Measurements from ENCODE around the gene RADIL. TPM values are rescaled to one million over a fixed set of nuclear protein-coding genes. Genes with fewer than 3 reads are reported as not detected.

RADIL gene
- total RNA-seq, 2 donors from 2014 or later: 0.08 to 0.56 TPM

GRCh38 chr7:4834601-4835397 is 48.7 kb downstream of the RADIL start:
- Mint-ChIP-seq H3K4me3 (no peak overlapping the region), H3K4me1 (no peaks in the 10 kb centered on the region), H3K27me3 (peaks cover 4% of the 10 kb centered on the region), H3K36me3 (ENCODE audit: low read depth) (no peaks in the 10 kb centered on the region), H3K9me3 (no peaks in the 10 kb centered on the region), H3K27ac (no peak overlapping the region)
- ATAC-seq (replicated peaks): no peak

- H3K4me1 Mint-ChIP-seq: no peaks in the 10 kb centered on the region
- H3K9me3 Mint-ChIP-seq: no peaks in the 10 kb centered on the region
Measured at GRCh38 chr7:4833691-4834600, 49.6 kb downstream of the RADIL start.

DNA sequence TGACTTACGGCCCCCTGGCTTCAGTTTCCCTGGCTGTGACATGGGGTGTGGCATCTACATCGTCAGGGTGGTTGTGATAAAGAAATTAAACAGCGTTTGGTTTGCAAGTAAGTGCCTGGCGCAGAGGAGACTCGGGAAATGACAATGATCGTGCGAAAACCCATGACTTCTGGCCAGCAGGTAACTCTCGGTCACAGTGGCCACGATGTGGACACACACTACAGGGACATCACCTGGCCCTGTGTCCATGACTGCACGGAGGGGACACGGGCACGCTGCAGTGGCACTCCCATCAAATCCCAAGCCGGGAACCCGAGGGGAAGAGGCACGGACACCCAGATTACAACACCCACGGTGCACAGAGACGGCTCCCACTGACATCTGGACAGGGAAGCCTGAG is 50.3 kb downstream of the RADIL start:
- ATAC-seq (replicated peaks): no peak
- H3K4me1 Mint-ChIP-seq: no peaks in the 10 kb centered on the region
- H3K27ac Mint-ChIP-seq: no peak overlapping the region
- H3K4me3 Mint-ChIP-seq: no peak overlapping the region
- H3K36me3 Mint-ChIP-seq (ENCODE audit: low read depth): no peaks in the 10 kb centered on the region
- peaks cover 4% of the 10 kb centered on the region for H3K27me3 Mint-ChIP-seq
- H3K9me3 Mint-ChIP-seq: no peaks in the 10 kb centered on the region

More at GRCh38 chr7:4833691-4834600, 49.6 kb downstream of the RADIL start:
- Mint-ChIP-seq H3K27me3 (peaks cover 4% of the 10 kb centered on the region), H3K36me3 (ENCODE audit: low read depth) (no peaks in the 10 kb centered on the region), H3K27ac (no peak overlapping the region), H3K4me3 (no peak overlapping the region)
- ATAC-seq (replicated peaks): no peak

GRCh38 chr7:4832711-4833110 is 50.8 kb downstream of the RADIL start:
- H3K4me3 Mint-ChIP-seq: no peak overlapping the region
- no peak for ATAC-seq (replicated peaks)
- no peaks in the 10 kb centered on the region for H3K9me3 Mint-ChIP-seq
- no peak overlapping the region for H3K27ac Mint-ChIP-seq
- H3K36me3 Mint-ChIP-seq (ENCODE audit: low read depth): no peaks in the 10 kb centered on the region
- H3K4me1 Mint-ChIP-seq: no peaks in the 10 kb centered on the region
- H3K27me3 Mint-ChIP-seq: peaks cover 4% of the 10 kb centered on the region

- Mint-ChIP-seq H3K4me3 (no peak overlapping the region), H3K9me3 (no peaks in the 10 kb centered on the region), H3K27me3 (no peaks in the 10 kb centered on the region)
Measured at GRCh38 chr7:4831723-4832495, 51.6 kb downstream of the RADIL start.

GRCh38 chr7:4830176-4830575 is 53.3 kb downstream of the RADIL start:
- H3K4me1 Mint-ChIP-seq: no peaks in the 10 kb centered on the region
- peak; percentile 72 for ATAC-seq (replicated peaks)
- no peak overlapping the region for H3K4me3 Mint-ChIP-seq
- no peak overlapping the region for H3K27ac Mint-ChIP-seq
- no peaks in the 10 kb centered on the region for H3K9me3 Mint-ChIP-seq
- H3K36me3 Mint-ChIP-seq (ENCODE audit: low read depth): no peaks in the 10 kb centered on the region
- H3K27me3 Mint-ChIP-seq: no peaks in the 10 kb centered on the region

More at GRCh38 chr7:4831723-4832495, 51.6 kb downstream of the RADIL start:
- Mint-ChIP-seq H3K27ac (no peak overlapping the region), H3K4me1 (no peaks in the 10 kb centered on the region), H3K36me3 (ENCODE audit: low read depth) (no peaks in the 10 kb centered on the region)
- no peak for ATAC-seq (replicated peaks)

GRCh38 chr7:4828720-4829383 is 54.7 kb downstream of the RADIL start:
- Mint-ChIP-seq H3K36me3 (ENCODE audit: low read depth) (no peaks in the 10 kb centered on the region), H3K27me3 (no peaks in the 10 kb centered on the region), H3K4me1 (no peaks in the 10 kb centered on the region), H3K27ac (no peak overlapping the region), H3K4me3 (no peak overlapping the region), H3K9me3 (no peaks in the 10 kb centered on the region)
- ATAC-seq (replicated peaks): no peak

DNA sequence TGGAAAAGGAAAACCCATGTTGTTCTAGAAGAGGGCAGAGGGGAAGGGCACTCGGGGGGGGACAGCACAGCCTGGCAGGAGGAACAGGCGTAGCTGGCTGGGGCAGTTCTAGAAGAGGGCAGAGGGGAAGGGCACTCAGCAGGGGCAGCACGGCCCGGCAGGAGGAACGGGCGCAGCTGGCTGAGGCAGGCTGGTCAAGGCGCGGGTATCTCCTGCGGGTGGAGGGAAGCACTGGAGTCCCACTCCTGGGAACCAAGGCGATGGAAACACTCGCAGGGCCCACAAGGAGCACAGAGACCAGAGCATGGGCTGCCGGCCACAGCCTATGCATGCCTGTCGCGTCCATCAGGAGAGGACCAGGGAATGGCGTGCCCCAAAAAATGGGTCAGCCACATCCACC is 58.4 kb downstream of the RADIL start:
- peaks cover 6% of the 10 kb centered on the region for H3K27me3 Mint-ChIP-seq
- ATAC-seq (replicated peaks): no peak
- H3K4me3 Mint-ChIP-seq: no peak overlapping the region
- no peaks in the 10 kb centered on the region for H3K4me1 Mint-ChIP-seq
- no peaks in the 10 kb centered on the region for H3K9me3 Mint-ChIP-seq
- H3K27ac Mint-ChIP-seq: no peak overlapping the region
- no peaks in the 10 kb centered on the region for H3K36me3 Mint-ChIP-seq (ENCODE audit: low read depth)

DNA sequence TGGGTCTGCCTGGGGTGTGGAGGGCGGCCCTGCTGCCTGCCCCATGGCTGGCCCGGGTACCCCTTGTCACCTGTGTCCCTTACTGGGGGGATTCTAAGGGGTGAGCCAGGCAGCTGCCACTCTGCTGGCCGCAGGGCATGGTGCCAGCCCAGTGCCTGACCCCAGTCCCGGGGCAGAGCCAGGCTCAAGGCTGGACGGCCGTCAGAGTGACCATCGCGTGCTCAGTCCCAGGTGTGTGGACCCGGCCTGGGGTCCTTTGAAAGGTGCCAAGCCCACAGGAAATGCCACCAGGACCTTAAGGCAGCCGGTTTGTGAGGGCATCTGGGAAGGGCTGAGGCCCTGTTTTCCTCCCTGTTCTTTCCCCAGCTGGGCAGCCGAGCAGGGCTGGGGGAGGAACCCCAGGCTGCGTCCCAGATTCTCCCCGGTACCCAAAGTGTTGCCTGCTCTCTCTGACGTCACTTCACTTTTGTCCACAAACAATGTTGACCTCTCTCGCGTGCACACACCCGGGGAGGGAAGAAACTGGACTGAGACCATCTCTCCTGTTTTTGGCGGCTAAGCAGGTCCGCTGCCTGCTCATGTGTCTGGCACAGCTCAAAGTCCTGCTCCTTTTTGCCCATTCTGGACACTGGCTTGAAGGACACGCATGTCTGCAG is 59.3 kb downstream of the RADIL start:
- Mint-ChIP-seq H3K9me3 (no peaks in the 10 kb centered on the region), H3K4me3 (no peak overlapping the region), H3K27me3 (peaks cover 6% of the 10 kb centered on the region), H3K4me1 (no peaks in the 10 kb centered on the region), H3K27ac (no peak overlapping the region), H3K36me3 (ENCODE audit: low read depth) (no peaks in the 10 kb centered on the region)
- ATAC-seq (replicated peaks): no peak

GRCh38 chr7:4823441-4824119 is 59.9 kb downstream of the RADIL start:
- ATAC-seq (replicated peaks): no peak
- Mint-ChIP-seq H3K27ac (no peak overlapping the region), H3K27me3 (peaks cover 6% of the 10 kb centered on the region), H3K4me3 (no peak overlapping the region), H3K4me1 (no peaks in the 10 kb centered on the region), H3K9me3 (no peaks in the 10 kb centered on the region), H3K36me3 (ENCODE audit: low read depth) (no peaks in the 10 kb centered on the region)

DNA sequence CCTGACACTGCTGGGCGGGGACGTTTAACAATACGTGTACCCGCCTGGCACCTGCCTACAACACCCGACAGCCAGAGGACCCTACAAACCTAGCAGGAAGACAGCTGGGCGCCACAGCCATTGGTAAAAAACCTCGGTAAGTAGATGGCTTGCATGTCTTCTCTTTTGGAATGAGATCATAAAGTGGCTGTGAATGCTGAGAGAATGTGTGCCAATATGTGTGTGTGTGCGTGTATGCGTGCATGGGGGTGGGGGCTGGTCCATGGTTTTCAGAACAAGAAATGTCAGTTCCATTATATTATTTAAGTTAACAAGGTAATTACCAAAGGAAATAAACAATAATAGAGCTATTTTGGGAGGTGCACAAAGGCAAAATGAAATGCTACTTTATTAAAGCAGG is 60.8 kb downstream of the RADIL start:
- H3K9me3 Mint-ChIP-seq: no peaks in the 10 kb centered on the region
- H3K27me3 Mint-ChIP-seq: peaks cover 6% of the 10 kb centered on the region
- no peaks in the 10 kb centered on the region for H3K4me1 Mint-ChIP-seq
- H3K4me3 Mint-ChIP-seq: no peak overlapping the region
- no peak overlapping the region for H3K27ac Mint-ChIP-seq
- H3K36me3 Mint-ChIP-seq (ENCODE audit: low read depth): no peaks in the 10 kb centered on the region
- ATAC-seq (replicated peaks): no peak

DNA sequence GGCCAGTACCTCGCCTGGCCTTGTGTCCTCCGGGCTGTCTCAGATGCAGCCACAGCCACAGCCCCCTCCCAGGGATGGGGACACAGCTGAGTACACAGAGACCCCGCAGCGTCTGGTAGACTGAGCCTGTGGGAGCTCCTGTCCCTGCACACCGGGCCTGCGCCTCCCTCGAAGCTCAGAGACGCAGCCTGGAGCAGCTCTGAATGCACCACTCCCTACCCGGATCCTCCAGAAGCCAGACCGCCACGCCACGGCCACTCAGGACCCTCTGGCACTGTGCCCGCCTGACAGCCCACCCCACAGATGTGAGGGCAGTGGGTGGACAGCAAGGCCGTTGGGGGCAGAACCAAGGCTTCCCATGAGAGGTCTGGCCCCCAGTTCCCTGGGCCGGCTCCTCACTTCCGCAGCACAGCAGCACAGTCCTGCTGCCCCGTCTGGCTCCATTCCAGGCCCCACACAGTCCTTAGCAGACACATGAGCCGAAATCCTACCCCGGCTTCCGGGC is 62.5 kb downstream of the RADIL start:
- Mint-ChIP-seq H3K9me3 (no peaks in the 10 kb centered on the region), H3K4me1 (no peaks in the 10 kb centered on the region), H3K4me3 (no peak overlapping the region), H3K36me3 (ENCODE audit: low read depth) (no peaks in the 10 kb centered on the region), H3K27me3 (peaks cover 6% of the 10 kb centered on the region), H3K27ac (no peak overlapping the region)
- no peak for ATAC-seq (replicated peaks)

DNA sequence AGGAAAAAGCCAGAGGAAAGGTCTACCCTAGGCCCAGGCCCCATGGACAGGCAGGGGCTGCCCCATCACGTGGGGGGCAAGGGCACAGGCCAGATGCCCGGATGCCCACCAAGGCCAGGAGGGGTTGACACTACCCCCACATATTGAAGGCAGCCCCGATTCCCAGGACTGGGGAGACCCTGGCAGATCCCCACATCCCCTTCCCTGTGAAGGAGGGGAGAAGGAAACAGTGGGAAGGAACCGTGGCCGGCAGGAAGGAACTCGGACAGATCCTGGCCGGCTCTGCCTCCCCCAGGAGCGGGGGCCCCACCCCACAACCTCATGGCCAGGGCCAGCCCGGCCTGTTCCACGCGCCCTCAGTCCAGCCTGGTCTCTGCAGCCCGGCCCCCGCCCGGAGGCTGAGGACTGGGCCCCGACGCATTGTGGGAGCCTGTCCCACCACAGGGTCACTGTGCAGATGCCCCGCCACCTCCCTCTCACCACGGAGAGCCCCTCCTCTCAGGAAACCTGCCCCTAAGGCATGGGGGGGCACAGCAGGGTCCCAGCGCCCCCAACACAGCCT is 63.0 kb downstream of the RADIL start:
- Mint-ChIP-seq H3K4me3 (no peak overlapping the region), H3K36me3 (ENCODE audit: low read depth) (no peaks in the 10 kb centered on the region), H3K27ac (no peak overlapping the region), H3K9me3 (no peaks in the 10 kb centered on the region), H3K27me3 (peaks cover 6% of the 10 kb centered on the region), H3K4me1 (no peaks in the 10 kb centered on the region)
- no peak for ATAC-seq (replicated peaks)
